ENCODE measurements around the gene CSNK1G3.

GRCh38 chr5:123472150-123472924 is 39.6 kb upstream of the CSNK1G3 start:
- TF ChIP-seq CTCF (conservative IDR thresholded peaks at IDR 0.05) (no peak), ZFX (IDR thresholded peaks at IDR 0.05) (no peak)

Measured in C4-2B (cell line).